ENCODE measurements around the gene CTTN.

- TF ChIP-seq ZNF274 (IDR thresholded peaks at IDR 0.05; ENCODE audit: low read depth, low read length) (no peak), YY1 (IDR thresholded peaks at IDR 0.05; ENCODE audit: insufficient read depth, insufficient read length) (no peak)
Measured at GRCh38 chr11:70429428-70429705, 31.0 kb downstream of the CTTN start.

Measured in NT2/D1 (cell line).